Measurements from ENCODE around the gene MLLT6. TPM values are rescaled to one million over a fixed set of nuclear protein-coding genes. Genes with fewer than 3 reads are reported as not detected.

The MLLT6 gene
- total and polyA plus RNA-seq, 2 of the 13 experiments (the other 11 are each of a cell fraction or from before 2014, with no cell fraction given): 50.7 to 69.5 TPM

DNA sequence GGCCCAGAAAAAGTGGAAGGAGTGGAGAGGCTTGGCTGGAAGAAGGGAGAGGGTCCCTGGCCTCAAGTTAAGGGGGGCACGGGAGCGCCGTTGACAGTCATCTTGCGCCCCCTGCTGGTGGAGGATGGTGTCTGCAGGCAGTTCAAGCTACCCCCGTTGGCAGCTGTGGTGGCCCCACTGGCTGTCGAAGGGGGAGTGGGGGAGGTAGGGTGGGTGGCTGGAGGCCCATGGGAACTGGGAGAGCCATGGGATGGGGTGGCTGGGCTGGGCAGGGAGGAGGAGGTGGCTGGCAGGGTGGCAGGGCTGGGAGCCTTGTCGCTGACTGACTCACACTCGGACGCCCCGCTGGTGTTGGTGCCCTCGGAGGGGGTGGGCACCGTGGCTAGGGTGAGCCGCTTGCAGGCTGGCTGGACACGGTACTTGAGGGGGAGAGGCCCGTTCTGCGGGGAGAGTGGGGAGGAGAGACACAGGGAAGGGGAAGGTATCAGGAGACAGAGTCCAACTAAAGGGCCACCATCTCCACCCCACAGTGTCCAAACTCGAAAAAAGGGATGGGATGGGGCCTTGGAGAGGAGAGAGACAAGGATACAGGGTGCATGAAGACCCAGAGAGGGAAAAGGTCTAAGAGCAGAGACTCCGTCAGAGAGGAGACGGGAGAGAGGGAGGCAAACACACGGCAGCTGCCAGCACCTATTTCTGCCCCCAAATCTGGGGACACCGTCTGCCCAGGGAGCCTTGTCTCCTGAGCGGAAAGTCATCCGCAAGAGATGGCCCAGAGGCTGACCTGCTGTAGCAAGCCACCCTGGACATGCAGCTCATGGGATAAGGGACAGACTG lies 30.3 kb downstream of the MLLT6 start (continued):
- TF ChIP-seq, protein P1, sequence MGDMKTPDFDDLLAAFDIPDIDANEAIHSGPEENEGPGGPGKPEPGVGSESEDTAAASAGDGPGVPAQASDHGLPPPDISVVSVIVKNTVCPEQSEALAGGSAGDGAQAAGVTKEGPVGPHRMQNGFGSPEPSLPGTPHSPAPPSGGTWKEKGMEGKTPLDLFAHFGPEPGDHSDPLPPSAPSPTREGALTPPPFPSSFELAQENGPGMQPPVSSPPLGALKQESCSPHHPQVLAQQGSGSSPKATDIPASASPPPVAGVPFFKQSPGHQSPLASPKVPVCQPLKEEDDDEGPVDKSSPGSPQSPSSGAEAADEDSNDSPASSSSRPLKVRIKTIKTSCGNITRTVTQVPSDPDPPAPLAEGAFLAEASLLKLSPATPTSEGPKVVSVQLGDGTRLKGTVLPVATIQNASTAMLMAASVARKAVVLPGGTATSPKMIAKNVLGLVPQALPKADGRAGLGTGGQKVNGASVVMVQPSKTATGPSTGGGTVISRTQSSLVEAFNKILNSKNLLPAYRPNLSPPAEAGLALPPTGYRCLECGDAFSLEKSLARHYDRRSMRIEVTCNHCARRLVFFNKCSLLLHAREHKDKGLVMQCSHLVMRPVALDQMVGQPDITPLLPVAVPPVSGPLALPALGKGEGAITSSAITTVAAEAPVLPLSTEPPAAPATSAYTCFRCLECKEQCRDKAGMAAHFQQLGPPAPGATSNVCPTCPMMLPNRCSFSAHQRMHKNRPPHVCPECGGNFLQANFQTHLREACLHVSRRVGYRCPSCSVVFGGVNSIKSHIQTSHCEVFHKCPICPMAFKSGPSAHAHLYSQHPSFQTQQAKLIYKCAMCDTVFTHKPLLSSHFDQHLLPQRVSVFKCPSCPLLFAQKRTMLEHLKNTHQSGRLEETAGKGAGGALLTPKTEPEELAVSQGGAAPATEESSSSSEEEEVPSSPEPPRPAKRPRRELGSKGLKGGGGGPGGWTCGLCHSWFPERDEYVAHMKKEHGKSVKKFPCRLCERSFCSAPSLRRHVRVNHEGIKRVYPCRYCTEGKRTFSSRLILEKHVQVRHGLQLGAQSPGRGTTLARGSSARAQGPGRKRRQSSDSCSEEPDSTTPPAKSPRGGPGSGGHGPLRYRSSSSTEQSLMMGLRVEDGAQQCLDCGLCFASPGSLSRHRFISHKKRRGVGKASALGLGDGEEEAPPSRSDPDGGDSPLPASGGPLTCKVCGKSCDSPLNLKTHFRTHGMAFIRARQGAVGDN (CRISPR knock-in tag; IDR thresholded peaks at IDR 0.05): peak; percentile 65
- TF ChIP-seq, protein P2, sequence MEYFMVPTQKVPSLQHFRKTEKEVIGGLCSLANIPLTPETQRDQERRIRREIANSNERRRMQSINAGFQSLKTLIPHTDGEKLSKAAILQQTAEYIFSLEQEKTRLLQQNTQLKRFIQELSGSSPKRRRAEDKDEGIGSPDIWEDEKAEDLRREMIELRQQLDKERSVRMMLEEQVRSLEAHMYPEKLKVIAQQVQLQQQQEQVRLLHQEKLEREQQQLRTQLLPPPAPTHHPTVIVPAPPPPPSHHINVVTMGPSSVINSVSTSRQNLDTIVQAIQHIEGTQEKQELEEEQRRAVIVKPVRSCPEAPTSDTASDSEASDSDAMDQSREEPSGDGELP (IDR thresholded peaks at IDR 0.05; ENCODE audit: borderline replicate concordance, low read depth): peak; percentile 16; the same call in 1 of the 2 replicates
- peak; percentile 16; the same call in 1 of the 2 replicates for TF ChIP-seq NFKB2 (CRISPR knock-in tag; IDR thresholded peaks at IDR 0.05; ENCODE audit: borderline replicate concordance)
- peak; percentile 28; the same call in 1 of the 2 replicates for TF ChIP-seq ZNF619 (CRISPR knock-in tag; IDR thresholded peaks at IDR 0.05)
- no peak for TF ChIP-seq ZNF260 (CRISPR knock-in tag; IDR thresholded peaks at IDR 0.05; ENCODE audit: borderline replicate concordance, low read depth)
- TF ChIP-seq, protein P3, sequence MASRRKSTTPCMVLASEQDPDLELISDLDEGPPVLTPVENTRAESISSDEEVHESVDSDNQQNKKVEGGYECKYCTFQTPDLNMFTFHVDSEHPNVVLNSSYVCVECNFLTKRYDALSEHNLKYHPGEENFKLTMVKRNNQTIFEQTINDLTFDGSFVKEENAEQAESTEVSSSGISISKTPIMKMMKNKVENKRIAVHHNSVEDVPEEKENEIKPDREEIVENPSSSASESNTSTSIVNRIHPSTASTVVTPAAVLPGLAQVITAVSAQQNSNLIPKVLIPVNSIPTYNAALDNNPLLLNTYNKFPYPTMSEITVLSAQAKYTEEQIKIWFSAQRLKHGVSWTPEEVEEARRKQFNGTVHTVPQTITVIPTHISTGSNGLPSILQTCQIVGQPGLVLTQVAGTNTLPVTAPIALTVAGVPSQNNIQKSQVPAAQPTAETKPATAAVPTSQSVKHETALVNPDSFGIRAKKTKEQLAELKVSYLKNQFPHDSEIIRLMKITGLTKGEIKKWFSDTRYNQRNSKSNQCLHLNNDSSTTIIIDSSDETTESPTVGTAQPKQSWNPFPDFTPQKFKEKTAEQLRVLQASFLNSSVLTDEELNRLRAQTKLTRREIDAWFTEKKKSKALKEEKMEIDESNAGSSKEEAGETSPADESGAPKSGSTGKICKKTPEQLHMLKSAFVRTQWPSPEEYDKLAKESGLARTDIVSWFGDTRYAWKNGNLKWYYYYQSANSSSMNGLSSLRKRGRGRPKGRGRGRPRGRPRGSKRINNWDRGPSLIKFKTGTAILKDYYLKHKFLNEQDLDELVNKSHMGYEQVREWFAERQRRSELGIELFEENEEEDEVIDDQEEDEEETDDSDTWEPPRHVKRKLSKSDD (CRISPR knock-in tag; IDR thresholded peaks at IDR 0.05; ENCODE audit: low read depth): 0 out of 2 replicates have a peak, but pooled peaks have one; percentile 12
- TF ChIP-seq CHD2 (IDR thresholded peaks at IDR 0.05; ENCODE audit: low read depth, low read length): 0 out of 2 replicates have a peak, but pooled peaks have one; percentile 33
- peak; percentile 65; the same call in 1 of the 2 replicates for TF ChIP-seq POLR2AphosphoS2 (IDR thresholded peaks at IDR 0.05; ENCODE audit: low read depth, low read length)
- TF ChIP-seq, protein P4, sequence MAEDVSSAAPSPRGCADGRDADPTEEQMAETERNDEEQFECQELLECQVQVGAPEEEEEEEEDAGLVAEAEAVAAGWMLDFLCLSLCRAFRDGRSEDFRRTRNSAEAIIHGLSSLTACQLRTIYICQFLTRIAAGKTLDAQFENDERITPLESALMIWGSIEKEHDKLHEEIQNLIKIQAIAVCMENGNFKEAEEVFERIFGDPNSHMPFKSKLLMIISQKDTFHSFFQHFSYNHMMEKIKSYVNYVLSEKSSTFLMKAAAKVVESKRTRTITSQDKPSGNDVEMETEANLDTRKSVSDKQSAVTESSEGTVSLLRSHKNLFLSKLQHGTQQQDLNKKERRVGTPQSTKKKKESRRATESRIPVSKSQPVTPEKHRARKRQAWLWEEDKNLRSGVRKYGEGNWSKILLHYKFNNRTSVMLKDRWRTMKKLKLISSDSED (CRISPR knock-in tag; IDR thresholded peaks at IDR 0.05): no peak
- TF ChIP-seq ZNF138 (CRISPR knock-in tag; IDR thresholded peaks at IDR 0.05; ENCODE audit: low read depth): no peak
- TF ChIP-seq, protein P5, sequence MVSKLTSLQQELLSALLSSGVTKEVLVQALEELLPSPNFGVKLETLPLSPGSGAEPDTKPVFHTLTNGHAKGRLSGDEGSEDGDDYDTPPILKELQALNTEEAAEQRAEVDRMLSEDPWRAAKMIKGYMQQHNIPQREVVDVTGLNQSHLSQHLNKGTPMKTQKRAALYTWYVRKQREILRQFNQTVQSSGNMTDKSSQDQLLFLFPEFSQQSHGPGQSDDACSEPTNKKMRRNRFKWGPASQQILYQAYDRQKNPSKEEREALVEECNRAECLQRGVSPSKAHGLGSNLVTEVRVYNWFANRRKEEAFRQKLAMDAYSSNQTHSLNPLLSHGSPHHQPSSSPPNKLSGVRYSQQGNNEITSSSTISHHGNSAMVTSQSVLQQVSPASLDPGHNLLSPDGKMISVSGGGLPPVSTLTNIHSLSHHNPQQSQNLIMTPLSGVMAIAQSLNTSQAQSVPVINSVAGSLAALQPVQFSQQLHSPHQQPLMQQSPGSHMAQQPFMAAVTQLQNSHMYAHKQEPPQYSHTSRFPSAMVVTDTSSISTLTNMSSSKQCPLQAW (CRISPR knock-in tag; IDR thresholded peaks at IDR 0.05): peak; percentile 29; the same call in 1 of the 2 replicates
- TF ChIP-seq KDM3A (CRISPR knock-in tag; IDR thresholded peaks at IDR 0.05; ENCODE audit: low read depth): peak; percentile 80
- TF ChIP-seq ZNF724P (CRISPR knock-in tag; IDR thresholded peaks at IDR 0.05; ENCODE audit: borderline replicate concordance): no peak
- TF ChIP-seq, protein P6, sequence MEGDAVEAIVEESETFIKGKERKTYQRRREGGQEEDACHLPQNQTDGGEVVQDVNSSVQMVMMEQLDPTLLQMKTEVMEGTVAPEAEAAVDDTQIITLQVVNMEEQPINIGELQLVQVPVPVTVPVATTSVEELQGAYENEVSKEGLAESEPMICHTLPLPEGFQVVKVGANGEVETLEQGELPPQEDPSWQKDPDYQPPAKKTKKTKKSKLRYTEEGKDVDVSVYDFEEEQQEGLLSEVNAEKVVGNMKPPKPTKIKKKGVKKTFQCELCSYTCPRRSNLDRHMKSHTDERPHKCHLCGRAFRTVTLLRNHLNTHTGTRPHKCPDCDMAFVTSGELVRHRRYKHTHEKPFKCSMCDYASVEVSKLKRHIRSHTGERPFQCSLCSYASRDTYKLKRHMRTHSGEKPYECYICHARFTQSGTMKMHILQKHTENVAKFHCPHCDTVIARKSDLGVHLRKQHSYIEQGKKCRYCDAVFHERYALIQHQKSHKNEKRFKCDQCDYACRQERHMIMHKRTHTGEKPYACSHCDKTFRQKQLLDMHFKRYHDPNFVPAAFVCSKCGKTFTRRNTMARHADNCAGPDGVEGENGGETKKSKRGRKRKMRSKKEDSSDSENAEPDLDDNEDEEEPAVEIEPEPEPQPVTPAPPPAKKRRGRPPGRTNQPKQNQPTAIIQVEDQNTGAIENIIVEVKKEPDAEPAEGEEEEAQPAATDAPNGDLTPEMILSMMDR (CRISPR knock-in tag; IDR thresholded peaks at IDR 0.05): peak; percentile 99

Measured in HepG2 (cell line).